Activated CD8-positive, alpha-beta T cell treated with anti-CD3 and anti-CD28 coated beads for 36 hours (primary cell): ENCODE measurements around the gene ADIPOR2. TPM values are rescaled to one million over a fixed set of nuclear protein-coding genes. Genes with fewer than 3 reads are reported as not detected.
"Not testable (repeated sequence)": the region's sequence is repeated elsewhere in the genome, so short reads cannot be mapped to it uniquely, and the experiment has no call there.

ENCODE experiments used
- ATAC-seq: fragments of 200-7000 bp; cut with Tn5 transposase; one replicate; pipeline ENCODE4 v1.10.0; 2021; ENCODE audit warnings: mild to moderate bottlenecking, moderate library complexity
- CTCF ChIA-PET: fragments of 350-600 bp; sonication (Branson Sonifier 250); formaldehyde crosslinking; loops from one replicate; lab custom pipeline; 2021; ENCODE audit warnings: antibody characterized with exemption; lab: Charles Lee
- POLR2A ChIA-PET: fragments of 350-600 bp; sonication (Branson Sonifier 250); formaldehyde crosslinking; loops from one replicate; lab custom pipeline; 2021; ENCODE audit warnings: antibody characterized with exemption; lab: Charles Lee
- DNase-seq: peaks from one replicate; pipeline ENCODE4 v3.0.0-alpha.2; 2020
- H3K27ac Mint-ChIP-seq: one replicate; pipeline ENCODE4 v1.8.0; 2021; ENCODE audit warnings: mild to moderate bottlenecking, mixed read lengths
- H3K27me3 Mint-ChIP-seq: one replicate; pipeline ENCODE4 v1.8.0; 2021; ENCODE audit warnings: mixed read lengths
- H3K36me3 Mint-ChIP-seq: one replicate; pipeline ENCODE4 v1.8.0; 2021; ENCODE audit warnings: low read depth, mixed read lengths
- H3K4me1 Mint-ChIP-seq: one replicate; pipeline ENCODE4 v1.8.0; 2021; ENCODE audit warnings: low read depth, mixed read lengths
- H3K4me3 Mint-ChIP-seq: one replicate; pipeline ENCODE4 v1.8.0; 2021; ENCODE audit warnings: mild to moderate bottlenecking, moderate library complexity, mixed read lengths
- H3K9me3 Mint-ChIP-seq: one replicate; pipeline ENCODE4 v1.8.0; 2021; ENCODE audit warnings: mixed read lengths
- intact Hi-C: fragments of 100-400 bp; cut with micrococcal nuclease; formaldehyde crosslinking; loops from one replicate; pipeline ENCODE4 v1.10.0; 2022
- total RNA-seq, 2 experiments: library from RNA; stranded (reverse); gene quantifications; one replicate each; pipeline ENCODE4 v1.2.3, GENCODE V29; 2021
- TF ChIP-seq, protein P1 (sequence below): fragments of 200-600 bp; IDR thresholded peaks from one replicate; pipeline ENCODE4 v1.8.0; 2022; ENCODE audit warnings: antibody characterized with exemption, mild to moderate bottlenecking

ADIPOR2 gene
- total RNA-seq, 2 experiments from 2014 or later: 48.3 to 49.9 TPM

DNA sequence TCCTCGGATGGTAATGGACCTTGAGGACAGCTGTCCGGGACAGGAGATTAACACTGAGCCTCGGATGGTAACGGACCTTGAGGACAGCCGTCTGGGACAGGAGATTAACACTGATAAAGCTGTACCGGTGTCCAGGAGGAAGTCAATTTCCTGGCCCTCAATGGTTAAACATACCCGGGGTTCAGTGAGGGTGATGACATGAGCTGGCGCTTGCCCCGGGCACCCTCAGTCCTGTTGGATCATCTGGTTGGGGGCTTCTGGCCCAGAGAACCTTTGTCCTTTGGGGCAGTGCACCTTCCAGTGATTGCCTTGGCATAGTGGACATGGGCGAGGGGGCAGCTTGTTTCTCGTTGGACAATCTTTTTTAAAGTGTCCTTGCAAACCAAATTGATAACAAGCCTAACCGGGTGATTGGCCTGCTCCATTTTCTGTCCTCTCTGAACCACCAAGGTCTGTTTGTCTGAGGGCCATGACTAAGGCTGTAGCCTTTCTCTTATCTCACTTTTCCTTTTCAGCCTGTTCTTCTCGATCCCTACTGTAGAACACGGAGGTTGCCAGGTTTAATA is 23.0 kb downstream of the ADIPOR2 start:
- H3K9me3 Mint-ChIP-seq, H3K4me3 Mint-ChIP-seq, CTCF ChIA-PET, H3K27me3 Mint-ChIP-seq, ATAC-seq, POLR2A ChIA-PET, H3K27ac Mint-ChIP-seq, DNase-seq, intact Hi-C loops: not testable (repeated sequence)
- peaks cover 41% of the 10 kb centered on the region for H3K4me1 Mint-ChIP-seq
- peaks cover 42% of the 10 kb centered on the region for H3K36me3 Mint-ChIP-seq

DNA sequence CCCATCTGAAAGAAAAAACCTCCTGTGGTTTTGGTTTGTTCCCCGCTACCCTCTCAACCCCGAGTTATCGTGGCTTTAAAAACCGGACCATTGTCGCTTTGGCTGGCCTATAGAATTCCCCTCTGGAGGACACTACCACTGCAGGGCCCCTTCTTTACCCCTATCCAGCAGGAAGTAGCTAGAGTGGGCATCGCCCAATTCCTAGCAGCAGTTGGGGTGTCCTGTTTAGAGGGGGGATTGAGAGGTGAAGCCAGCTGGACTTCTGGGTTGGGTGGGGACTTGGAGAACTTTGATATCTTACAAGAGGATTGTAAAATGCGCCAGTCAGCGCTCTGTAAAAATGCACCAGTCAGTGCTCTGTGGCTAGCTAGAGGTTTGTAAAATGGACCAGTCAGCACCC is 24.6 kb downstream of the ADIPOR2 start:
- H3K27me3 Mint-ChIP-seq, H3K27ac Mint-ChIP-seq, intact Hi-C loops, ATAC-seq, H3K4me3 Mint-ChIP-seq, H3K9me3 Mint-ChIP-seq: not testable (repeated sequence)
- CTCF ChIA-PET: interaction anchor here (1.0 to 1.3 kb wide), 2 partner anchors 11 to 62 kb away, joined by 3 read pairs; no protein-coding TSS in a partner anchor
- Mint-ChIP-seq H3K4me1 (peaks cover 43% of the 10 kb centered on the region), H3K36me3 (peaks cover 34% of the 10 kb centered on the region)
- POLR2A ChIA-PET: interaction anchor here (0.6 kb wide), 1 partner anchor 297 kb away, joined by 3 read pairs; no protein-coding TSS in a partner anchor
- DNase-seq: peak; percentile 58

- DNase-seq (no peak), ATAC-seq (no peak)
- Mint-ChIP-seq H3K27ac (no peak overlapping the region), H3K9me3 (peaks cover 9% of the 10 kb centered on the region), H3K27me3 (no peaks in the 10 kb centered on the region), H3K4me1 (peaks cover 43% of the 10 kb centered on the region), H3K36me3 (peaks cover 32% of the 10 kb centered on the region), H3K4me3 (no peak overlapping the region)
- TF ChIP-seq, protein P1, sequence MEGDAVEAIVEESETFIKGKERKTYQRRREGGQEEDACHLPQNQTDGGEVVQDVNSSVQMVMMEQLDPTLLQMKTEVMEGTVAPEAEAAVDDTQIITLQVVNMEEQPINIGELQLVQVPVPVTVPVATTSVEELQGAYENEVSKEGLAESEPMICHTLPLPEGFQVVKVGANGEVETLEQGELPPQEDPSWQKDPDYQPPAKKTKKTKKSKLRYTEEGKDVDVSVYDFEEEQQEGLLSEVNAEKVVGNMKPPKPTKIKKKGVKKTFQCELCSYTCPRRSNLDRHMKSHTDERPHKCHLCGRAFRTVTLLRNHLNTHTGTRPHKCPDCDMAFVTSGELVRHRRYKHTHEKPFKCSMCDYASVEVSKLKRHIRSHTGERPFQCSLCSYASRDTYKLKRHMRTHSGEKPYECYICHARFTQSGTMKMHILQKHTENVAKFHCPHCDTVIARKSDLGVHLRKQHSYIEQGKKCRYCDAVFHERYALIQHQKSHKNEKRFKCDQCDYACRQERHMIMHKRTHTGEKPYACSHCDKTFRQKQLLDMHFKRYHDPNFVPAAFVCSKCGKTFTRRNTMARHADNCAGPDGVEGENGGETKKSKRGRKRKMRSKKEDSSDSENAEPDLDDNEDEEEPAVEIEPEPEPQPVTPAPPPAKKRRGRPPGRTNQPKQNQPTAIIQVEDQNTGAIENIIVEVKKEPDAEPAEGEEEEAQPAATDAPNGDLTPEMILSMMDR: no peak
- intact Hi-C loops: no loop called here
- CTCF ChIA-PET: interaction anchor here (1.3 kb wide), 1 partner anchor 63 kb away, joined by 3 read pairs; no protein-coding TSS in a partner anchor
- POLR2A ChIA-PET: interaction anchor here (0.9 kb wide), 1 partner anchor 26 kb away, joined by 3 read pairs; no protein-coding TSS in a partner anchor
These were observed 25.5 kb downstream of the ADIPOR2 start for GRCh38 chr12:1716215-1716862.

GRCh38 chr12:1716911-1717310 is 26.0 kb downstream of the ADIPOR2 start:
- TF ChIP-seq, protein P1: no peak
- intact Hi-C loops: no loop called here
- Mint-ChIP-seq H3K27ac (no peak overlapping the region), H3K27me3 (no peaks in the 10 kb centered on the region), H3K4me1 (peaks cover 45% of the 10 kb centered on the region), H3K9me3 (peaks cover 9% of the 10 kb centered on the region), H3K36me3 (peaks cover 32% of the 10 kb centered on the region), H3K4me3 (no peak overlapping the region)
- CTCF ChIA-PET: no interaction called here
- POLR2A ChIA-PET: interaction anchor here (0.9 kb wide), 1 partner anchor 26 kb away, joined by 3 read pairs; no protein-coding TSS in a partner anchor
- no peak for DNase-seq
- ATAC-seq: no peak

- CTCF ChIA-PET: interaction anchor here (1.7 kb wide), 1 partner anchor 72 kb away, joined by 4 read pairs; no protein-coding TSS in a partner anchor
- H3K4me1 Mint-ChIP-seq: peaks cover 48% of the 10 kb centered on the region
These were observed 28.3 kb downstream of the ADIPOR2 start for GRCh38 chr12:1719139-1719538.

More at GRCh38 chr12:1719139-1719538, 28.3 kb downstream of the ADIPOR2 start:
- TF ChIP-seq, protein P1: no peak
- no peak overlapping the region for H3K4me3 Mint-ChIP-seq
- no peak overlapping the region for H3K27ac Mint-ChIP-seq
- no peak for ATAC-seq
- POLR2A ChIA-PET: no interaction called here
- H3K27me3 Mint-ChIP-seq: no peaks in the 10 kb centered on the region
- DNase-seq: no peak
- peaks cover 23% of the 10 kb centered on the region for H3K36me3 Mint-ChIP-seq
- peaks cover 9% of the 10 kb centered on the region for H3K9me3 Mint-ChIP-seq
- intact Hi-C loops: no loop called here
